GM18907 (cell line): Measurements from ENCODE around the gene PPP1R12A.
A peak's percentile ranks its signal among the peaks of the same experiment; 100 is the strongest.
"Not testable (repeated sequence)": the region's sequence is repeated elsewhere in the genome, so short reads cannot be mapped to it uniquely, and the experiment has no call there.

ENCODE experiments used
- ATAC-seq: cut with Tn5 transposase; IDR thresholded peaks from one replicate; pipeline ENCODE4 v1.9.1; 2021; ENCODE audit warnings: mild to moderate bottlenecking, moderate library complexity; ENCODE audit not compliant: unreplicated experiment

PPP1R12A gene

DNA sequence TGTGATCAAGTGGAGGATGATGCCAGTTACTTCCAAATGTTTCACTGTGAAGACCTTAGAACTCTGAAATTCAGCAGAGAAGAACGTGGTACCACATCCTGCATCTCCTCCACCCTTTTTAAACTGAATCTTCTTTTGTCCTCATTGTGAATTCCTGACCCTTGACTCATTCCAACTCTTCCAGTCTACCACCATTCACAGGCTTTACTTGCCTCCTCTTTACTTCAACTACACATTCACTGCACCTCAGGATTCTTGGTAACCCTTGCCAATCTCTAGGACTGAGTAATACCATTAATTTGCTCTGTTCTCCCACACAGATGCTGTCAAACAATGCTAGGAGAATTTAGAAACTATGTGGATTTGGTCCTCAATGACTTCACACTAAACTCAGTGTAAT is 37.3 kb downstream of the PPP1R12A start:
- ATAC-seq: no peak

DNA sequence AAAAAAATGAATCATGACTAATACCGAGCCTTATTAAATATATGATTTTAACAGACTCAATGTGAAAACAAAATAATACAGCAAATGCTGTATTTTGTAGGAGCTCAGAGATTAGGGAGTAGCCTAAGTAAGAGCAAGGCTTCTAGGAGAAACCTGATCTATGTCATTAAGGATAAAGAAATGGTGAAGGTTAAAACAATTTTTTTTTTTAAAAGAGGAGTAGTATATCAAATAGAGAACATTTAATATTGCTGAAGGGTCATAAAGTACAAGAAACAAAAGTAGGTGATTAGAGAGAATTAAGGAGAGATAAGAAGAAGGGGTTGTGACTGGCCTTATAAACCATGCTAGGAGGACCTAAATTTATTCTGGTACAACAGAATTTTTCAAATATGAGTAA is 39.1 kb downstream of the PPP1R12A start:
- no peak for ATAC-seq

DNA sequence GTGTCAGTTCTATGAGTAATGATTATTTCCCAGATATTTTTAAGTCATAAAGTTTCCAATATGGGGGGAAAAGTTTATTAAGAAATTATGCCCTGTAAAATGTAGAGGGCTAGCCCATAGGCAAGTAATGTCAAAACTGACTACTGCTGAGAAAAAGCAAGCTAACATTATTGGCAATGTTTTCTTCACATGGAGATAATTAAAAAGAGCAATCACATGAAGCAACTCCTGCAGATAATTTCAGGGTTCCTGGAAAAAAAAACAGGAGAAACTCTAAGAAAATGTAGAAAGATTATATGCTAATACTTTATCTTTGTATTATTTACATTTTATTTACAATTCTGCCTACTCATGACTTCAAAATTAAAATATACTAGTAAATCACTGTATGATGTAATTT is 39.8 kb downstream of the PPP1R12A start:
- no peak for ATAC-seq

DNA sequence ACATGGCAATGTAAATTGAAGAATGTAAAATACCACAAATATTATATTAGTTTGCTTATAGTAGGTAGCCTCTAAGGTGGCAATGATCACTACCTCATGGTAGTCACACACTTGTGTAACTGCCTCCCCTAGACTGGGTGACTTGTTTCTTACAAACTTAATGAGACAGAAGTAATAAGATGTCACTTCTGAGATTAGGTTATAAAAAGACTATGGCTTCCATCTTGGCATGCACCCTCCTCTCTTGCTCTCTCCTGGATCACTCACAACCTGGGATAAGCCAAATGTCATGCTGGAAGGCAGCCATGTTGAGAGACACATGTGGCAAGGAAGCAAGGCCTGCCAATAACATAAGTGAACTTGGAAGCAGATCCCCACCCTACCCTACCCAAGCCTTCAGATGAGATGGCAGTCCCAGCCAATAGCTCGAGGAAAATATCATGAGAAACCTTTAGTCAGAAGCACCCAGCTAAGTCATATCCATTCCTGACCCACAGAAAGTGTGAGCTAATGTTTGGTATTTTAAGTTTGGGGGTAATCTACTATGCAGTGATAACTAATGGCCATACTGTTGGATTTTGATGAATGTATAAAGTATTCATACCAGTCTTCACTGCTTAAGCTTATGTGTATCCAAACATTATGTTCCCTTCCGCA is 43.3 kb downstream of the PPP1R12A start:
- no peak for ATAC-seq

DNA sequence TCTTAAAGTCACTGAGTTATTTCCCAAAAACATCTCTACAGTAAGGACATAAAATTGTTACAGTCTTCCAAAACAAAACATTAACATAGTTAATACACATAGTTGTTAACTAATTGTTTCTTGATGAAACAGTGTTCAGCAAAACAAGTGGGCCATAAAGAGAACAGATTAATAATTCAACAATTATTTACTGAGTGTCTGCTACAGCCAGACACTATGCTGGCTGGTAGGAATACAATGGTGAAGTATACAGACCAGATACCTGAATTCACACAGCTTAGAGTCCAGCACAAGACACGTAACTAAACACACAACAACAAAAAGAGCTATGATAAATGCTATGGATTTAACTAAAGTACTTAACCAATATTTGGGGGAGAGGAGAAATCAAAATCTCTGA is 47.0 kb downstream of the PPP1R12A start:
- ATAC-seq: no peak

DNA sequence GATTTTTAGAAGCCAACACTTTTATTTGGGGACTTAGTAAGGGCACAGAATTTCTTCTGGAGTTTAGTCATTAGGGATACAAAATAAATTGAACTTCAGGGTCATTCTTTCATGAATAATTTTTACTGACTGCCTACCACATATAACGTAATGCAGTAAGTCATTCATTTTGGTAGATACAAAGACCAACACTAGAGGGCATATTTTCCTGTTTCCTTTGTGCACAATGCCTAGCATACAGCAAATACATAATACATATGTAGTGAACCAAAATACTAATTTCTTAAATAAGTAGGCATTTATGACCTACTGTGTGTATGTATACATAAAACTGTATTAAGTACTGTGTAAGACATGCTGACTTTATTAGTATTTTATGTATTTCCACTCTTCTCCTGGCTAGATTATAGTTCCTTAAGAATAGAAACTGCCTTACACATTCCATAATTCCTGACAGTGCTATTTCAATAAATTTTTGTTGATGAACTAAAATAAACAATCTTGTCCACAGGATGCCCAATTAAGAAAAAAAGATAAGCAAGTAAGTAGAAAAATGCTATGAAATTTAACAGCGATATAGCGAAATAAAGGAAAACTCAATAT is 47.9 kb downstream of the PPP1R12A start:
- peak; percentile 77 for ATAC-seq

DNA sequence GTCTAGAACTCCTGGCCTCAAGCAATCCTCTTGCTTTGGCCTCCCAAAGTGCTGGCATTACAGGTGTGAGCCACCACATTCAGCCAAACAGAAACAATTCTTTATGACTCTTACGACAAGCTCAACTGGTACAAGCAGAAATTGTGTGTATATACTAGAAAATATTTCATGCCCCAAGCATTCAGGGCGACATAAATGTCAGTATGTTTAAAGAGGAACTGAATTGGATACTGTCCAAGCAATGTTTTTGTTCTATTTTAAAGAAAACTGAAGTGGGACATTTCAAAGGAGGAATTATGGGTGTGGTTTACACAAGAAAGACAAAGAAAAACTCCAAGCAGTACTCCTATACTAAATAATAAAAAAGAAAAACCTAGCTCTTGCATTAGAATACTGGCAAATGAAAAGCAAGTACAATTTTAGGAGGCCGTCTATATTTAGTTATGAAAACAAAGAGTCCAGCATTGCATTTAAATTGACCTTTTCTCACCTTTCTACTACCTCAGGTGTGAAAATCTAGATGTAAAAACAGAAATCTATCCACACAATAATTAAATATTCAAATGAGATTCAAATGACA is 48.9 kb downstream of the PPP1R12A start:
- ATAC-seq: no peak

DNA sequence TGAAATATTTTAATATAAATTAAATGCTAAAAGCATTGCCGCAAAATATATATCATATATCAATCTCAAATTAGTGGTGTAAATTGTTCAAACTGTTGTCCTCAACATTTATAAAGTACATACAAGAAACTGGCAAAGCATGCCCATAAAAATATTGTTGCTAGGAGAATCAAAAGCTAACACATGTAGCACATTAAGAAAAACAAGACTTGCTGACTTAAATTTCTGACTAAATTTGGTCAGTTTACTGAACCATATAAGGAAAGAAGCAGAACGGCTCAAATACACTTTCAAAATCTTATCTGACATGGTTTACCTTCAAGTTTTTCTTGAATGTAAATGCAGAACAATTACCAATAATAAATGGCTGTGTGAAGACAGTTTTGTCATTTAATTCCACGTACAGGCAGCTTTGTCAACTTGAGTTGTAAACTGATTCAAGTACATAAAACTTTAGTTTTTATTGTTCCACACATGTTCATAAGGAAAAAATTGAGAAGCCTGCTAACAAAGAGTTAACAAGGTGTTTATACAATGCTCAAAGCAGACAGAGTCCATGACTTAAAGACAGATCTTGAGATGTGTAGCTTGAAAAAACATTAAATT is 50.4 kb downstream of the PPP1R12A start:
- no peak for ATAC-seq

DNA sequence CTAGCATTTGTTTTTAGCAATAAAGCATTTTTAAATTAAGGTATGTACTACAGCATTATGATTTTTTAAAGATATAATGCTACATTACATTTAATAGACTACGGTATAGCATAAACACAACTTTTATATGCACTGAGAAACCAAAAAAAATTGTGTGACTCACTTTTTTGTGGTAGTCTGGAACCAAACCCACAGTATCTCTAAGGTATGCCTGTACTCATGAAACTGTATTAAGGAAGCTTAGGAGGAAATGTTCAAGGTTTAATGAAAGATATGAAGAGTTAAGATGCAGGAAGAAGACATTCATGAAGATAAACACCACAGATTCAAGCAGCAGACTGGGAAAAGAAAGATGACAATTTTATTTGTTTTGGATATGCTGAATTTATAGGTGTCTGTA is 51.7 kb downstream of the PPP1R12A start:
- ATAC-seq: no peak

DNA sequence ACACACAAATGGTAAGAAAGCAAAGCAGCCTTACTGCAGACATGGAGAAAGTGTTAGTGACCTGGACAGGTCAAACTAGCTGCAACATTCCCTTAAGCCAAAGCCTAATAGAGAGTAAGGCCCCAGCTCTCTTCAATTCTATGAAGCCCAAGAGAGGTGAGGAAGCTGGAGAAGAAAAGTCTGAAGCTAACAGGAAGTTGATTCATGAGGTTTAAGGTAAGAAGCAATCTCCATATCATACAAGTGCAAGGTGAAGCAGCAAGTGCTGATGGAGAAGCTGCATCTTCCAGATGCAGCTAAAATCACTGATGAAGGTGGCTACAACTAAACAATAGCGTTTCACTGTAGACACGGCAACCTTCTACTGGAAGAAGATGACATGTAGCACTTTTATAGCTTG is 53.5 kb downstream of the PPP1R12A start:
- ATAC-seq: no peak

GRCh38 chr12:79878506-79878905 is 56.4 kb downstream of the PPP1R12A start:
- not testable (repeated sequence) for ATAC-seq

DNA sequence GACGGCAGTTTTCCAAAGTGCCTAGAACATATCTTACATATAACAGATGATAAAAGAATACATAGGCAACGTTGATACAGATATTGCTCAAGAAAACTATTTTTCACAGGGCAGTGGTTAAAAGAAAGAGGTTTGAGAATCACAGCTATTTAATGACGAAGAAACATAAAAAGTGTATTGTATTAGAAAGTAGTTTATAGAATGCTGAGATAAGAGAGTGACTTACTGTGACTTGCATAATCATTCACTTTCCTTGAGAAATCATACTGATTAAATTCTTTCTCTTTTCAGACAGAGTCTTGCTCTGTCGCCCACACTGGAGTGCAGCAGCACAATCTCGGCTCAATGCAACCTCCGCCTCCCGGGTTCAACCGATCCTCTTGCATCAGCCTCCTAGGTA is 57.7 kb downstream of the PPP1R12A start:
- ATAC-seq: no peak

DNA sequence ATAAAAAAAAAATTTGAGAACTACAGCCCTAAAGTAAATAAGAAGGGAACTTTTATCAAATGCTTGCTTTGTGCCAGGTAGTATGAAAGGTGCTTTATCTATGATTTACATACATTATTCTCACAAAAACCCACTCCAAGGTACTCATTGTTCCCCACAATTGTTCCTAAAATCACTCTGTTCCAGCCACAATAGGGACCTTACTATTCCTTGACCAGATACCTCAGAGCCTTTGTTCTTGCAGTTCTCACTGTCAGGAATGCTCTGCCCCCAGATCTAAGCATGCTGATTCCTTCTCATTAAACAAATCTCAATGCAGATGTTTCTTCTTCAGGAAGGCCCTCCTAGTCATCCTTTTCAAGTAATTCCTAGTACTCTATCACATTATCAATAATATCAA is 60.2 kb downstream of the PPP1R12A start:
- no peak for ATAC-seq

- peak; percentile 72 for ATAC-seq
Observed at GRCh38 chr12:79873201-79873600, 61.7 kb downstream of the PPP1R12A start.

DNA sequence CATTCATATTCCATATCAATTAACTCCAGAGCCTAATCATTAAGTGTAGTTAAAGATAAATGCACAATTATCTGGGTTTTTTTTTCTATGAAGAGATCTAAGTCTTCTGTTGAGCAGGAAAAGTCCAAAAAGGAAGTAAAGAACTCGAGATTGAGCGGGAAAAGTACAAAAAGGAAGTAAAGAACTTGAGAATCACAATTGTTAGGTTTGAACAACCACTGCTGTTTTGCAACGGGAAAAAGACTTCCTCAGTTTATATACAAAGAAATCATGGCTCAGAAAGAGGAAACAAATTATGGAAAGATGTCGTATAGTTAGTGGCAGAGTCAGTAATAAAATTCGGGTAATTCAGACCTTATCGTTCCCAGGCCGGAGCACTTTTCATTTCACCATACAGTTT is 63.3 kb downstream of the PPP1R12A start:
- ATAC-seq: no peak

DNA sequence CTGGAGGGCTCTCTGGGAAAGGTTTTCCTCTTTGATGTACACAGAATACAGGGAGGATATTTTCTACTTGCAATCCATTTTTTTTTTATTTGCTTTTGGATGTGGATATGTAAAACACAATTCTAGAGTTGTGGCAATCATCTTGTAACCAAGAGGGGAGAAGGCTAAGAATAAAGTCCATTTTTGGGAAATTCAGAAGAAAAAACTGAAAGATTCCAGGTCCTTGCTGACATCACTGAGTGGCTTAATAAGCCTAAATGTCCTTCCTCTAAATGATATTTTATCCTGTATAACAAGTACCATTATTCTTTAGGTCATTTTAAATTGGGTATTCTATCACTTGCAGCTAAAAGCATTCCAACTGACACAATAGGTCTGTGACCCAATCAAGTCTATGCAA is 64.0 kb downstream of the PPP1R12A start:
- no peak for ATAC-seq

DNA sequence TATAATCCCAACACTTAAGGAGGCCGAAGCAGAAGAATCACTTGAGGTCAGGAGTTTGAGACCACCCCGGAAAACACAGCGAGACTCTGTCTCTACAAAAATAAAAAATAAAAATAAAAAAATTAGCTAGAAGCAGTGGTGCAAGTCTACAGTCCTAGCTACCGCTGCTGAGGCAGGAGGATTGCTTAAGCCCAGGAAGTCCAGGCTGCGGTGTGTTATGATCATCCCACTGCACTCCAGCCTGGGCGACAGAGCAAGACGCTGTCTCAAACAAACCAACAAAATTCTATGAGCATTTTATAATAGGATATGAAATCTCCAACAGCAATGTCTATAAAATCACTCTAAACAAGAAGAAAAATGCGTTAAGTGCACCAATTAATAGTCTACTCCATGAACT is 75.3 kb downstream of the PPP1R12A start:
- no peak for ATAC-seq

- no peak for ATAC-seq
Observed at GRCh38 chr12:79858518-79858917, 76.4 kb downstream of the PPP1R12A start.

DNA sequence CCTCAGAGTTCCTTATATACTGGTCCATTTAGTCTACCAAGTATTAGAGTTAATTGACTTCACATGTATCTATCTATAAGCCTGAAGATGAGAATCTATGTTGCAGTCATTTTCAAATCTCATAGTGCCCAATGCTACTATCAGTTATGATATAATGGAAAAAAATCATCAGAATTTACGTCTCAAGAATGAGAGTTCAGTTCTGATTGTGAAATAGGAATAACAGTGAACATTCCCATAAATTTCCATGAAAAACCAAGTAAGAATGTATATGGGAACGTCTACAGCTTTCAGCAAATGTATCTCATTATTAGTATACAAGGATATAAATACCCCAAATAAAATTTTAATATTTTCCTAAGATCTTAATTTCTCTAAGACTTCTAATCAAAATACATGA is 77.2 kb downstream of the PPP1R12A start:
- no peak for ATAC-seq

DNA sequence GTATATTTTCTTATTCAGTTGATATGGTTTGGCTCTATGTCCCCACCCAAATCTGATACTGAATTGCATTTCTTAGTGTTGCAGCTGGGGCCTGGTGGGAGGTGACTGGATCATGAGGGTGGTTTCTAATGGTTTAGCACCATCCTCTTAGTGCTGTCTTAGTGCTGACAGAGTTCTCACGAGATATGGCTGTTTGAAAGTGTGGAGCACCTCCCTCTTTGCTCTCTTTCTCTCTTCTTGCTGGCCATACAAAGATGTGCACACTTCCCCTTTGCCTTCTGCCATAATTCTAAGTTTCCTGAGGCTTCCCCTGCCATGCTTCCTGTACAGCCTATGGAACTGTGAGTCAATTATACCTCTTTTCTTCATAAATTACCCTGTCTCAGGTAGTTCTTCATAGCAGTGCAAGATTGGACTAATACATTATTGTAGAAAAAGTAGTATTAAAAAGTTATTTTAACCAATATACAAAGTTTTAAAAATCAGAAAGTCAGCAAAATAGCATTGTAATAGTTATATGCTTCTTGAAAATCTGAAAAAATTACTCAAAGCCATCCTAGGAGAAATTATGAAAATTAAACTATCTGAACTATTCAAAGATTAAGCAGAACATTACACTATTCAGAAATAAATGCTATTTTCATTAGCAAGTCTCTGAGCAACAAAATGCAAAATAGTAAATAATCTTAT is 84.1 kb downstream of the PPP1R12A start:
- no peak for ATAC-seq

DNA sequence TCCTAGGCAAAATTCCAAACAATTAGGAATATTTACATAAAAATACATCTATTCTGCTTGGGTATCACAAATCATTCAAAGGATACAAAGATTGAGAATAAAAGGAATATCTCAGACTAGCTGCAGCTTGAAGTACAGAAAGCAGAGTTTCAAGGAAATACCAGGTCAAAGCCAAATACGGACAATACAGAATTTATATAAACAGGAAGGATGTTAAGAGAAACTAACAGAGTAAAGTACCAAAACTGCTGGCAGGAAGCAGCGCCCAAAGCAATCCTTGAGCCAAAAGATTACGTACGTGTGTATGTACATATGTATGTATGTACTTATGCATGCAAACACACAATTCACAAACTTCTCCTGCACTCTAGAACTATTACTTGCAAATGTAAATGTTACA is 86.6 kb downstream of the PPP1R12A start:
- no peak for ATAC-seq

DNA sequence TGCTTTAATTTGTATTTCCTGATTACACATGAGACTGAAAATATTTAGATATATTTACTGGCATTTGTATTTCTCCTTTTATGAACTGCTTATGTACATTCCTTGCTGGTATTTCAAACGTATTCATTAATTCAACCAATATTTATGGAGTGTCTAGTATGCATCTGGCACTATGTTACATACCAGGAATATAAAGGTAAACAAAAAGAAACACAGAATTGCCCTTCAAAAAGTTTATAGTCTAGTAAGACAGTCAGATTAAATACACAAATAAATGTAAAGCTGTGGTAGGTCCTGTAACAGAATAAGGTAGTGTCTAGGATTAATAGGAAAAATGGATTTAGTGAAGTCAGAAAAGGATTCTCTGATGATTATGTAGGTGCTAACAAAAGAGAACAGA is 87.5 kb downstream of the PPP1R12A start:
- no peak for ATAC-seq
